Stimulated activated CD4-positive, alpha-beta T cell treated with anti-CD3 and anti-CD28 coated beads, Interleukin-2, amount 100 ng/mL, for 4 hours (primary cell): ENCODE results near the gene NUP85.
A peak's percentile ranks its signal among the peaks of the same experiment; 100 is the strongest.
"Not testable (repeated sequence)": the region's sequence is repeated elsewhere in the genome, so short reads cannot be mapped to it uniquely, and the experiment has no call there.

Experiments used
- DNase-seq: peaks from one replicate; pipeline ENCODE4 v3.0.0-alpha.2; 2020; ENCODE audit warnings: low read depth

The NUP85 gene

DNA sequence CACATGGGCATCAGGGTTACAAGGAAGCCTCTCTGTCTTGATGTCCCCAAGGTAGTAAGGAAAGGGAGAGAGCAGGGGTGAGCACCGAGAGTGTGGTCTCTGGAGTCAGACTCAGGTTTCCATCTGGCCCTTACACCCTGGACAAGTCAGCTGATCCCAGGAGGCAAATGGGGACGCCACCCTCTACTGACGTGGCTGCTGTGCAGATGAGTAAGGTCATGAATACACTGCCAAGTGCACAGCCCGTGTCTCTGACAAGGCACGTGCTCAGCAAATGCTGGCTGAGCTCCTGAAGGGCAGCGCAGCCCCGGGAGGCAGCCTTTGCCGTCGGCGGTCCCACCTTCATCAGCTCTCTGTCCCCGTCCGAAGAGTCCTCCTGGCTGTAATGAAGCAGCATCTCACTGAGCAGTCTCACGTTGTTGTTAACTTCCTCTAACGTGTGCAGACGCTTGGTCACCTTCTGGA lies 36.5 kb downstream of the NUP85 start:
- DNase-seq: no peak

DNA sequence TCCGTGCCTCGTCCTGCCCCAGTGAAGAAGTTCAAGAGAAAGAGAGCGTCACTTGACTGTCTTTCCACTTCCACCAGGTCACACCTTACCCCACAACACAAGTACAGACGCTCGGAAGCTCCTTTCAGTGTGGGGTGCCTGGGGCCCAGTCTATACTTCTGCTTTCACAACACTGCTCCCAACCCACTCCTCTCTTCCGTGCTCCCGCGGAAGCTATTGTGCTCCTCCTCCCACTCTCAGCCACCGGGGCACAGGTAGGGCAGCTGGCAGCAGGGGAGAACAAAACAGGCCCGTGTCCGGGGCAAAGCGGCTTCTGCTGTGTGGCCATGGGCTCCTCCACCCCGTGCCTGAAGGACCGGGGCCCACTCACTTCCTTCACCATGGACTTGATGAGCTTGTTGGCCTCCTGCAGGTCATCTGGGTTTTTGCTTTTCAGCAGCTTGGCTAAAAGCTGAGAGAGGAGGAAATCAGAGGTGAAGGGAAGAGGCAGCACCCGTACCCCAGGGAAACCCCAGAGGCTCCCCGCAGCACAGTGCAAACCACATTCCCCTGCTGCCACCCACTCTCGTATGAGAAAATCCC lies 37.1 kb downstream of the NUP85 start:
- DNase-seq: no peak

DNA sequence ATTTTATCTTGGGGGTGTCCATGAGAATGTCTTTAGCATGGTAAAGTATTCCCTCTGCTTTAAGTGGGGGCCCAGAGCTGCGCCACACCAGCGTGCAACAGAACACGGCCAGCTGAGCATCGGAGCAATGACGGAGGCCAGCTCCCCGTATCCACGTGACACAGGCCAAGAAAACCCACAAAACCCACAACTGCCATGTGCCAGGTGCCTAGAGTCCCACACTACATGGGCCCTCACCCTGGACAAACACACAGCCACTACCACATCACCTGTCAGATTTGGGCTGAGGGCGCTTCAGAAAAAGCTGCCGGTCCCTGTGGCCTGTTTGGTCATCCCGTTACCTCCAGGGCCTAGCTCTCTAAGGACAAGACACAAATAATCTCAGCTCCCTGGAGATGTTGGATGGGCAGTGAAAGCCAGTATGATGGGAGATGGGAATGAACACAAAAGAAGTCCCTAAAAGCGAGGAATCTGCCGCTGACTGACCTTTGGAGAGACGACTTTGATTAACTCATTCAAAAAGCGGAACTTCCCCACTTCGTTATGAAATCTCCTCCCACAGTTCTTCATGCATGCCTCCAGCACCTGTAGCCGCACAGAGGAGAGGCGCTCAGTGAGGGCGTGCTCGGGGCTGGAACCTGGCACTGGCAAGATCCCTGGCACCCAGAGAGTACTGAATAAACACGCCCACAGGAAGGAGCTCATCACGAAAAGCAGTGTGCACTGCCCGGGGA lies 38.8 kb downstream of the NUP85 start:
- no peak for DNase-seq

DNA sequence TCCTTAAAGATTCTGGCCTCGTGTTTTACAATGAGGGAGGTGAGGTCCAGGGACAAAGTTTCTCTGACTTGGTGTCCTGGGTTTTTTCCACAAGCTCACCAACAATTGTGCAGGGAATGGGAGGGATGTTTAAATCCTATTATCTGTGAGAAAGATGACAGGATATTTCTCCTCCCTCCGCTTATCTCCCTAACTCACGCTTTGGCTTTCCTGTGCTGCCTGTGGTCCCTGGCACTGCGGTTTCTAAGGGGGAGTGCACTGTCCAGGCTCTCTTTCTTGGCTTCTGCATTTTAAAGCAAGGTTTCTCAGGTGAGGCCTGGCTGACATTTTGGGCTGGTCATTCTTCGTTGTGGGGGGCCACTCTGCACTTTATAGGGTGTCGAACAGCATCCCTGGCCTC lies 39.5 kb downstream of the NUP85 start:
- no peak for DNase-seq

DNA sequence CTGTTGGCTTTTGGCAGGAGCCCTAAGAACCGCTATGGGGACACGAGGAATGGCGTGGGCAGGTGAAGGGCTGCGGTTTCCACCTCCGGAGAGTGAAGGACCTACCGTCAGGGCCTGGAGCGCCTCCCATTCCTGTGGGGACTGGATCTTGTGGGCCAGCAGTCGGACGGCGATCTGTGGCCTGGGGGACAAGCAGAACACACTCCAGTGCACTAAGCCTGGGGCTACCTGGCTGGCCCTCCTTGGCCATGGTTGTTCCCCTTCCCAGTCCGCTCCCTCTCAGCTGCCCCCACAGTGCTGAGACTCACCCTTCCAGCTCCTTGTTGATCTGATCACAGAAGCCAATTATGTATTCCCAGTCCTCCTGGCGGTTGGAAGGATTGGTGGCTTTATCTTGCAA lies 40.9 kb downstream of the NUP85 start:
- no peak for DNase-seq

DNA sequence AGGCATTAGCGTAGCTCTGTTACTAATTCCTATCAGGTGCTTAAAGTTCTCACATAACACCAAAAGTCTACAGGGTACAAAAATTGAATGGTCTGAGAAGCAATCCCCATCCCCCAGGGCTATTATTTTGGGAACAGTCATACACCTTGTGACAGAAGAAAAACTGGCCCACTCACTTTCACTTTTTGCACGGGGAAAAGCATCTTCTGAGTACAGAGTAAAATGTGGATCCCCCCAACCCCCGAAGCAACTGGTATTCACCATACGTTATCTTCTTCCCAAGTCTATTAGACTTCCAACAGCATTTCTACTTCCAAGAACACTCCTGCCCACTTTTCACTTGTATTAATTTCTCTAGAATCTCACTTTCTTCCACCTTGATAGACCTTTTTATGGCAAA lies 44.1 kb downstream of the NUP85 start:
- DNase-seq: no peak

DNA sequence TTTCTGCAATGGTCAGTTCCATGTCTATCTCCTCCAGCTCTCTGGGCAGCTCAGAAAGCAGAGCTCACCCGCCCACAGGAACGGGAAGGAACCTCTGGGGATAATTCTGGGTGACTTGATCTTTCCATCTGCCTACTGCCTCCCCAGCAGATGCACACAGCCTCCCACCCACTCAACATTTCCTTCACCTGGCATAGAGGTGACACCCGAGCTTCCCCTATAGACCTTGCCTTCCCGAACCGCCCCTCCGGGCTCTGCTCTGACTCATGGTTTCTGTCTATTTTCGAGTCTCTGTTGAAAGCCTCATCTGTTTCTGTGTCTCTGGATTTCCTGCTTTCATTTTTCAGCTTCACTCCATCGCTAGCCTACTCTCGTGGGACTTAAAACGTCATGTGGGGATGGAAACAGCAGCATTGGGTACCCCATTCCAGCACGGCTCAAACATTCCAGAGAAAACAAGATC lies 44.6 kb downstream of the NUP85 start:
- peak; percentile 88 for DNase-seq

DNA sequence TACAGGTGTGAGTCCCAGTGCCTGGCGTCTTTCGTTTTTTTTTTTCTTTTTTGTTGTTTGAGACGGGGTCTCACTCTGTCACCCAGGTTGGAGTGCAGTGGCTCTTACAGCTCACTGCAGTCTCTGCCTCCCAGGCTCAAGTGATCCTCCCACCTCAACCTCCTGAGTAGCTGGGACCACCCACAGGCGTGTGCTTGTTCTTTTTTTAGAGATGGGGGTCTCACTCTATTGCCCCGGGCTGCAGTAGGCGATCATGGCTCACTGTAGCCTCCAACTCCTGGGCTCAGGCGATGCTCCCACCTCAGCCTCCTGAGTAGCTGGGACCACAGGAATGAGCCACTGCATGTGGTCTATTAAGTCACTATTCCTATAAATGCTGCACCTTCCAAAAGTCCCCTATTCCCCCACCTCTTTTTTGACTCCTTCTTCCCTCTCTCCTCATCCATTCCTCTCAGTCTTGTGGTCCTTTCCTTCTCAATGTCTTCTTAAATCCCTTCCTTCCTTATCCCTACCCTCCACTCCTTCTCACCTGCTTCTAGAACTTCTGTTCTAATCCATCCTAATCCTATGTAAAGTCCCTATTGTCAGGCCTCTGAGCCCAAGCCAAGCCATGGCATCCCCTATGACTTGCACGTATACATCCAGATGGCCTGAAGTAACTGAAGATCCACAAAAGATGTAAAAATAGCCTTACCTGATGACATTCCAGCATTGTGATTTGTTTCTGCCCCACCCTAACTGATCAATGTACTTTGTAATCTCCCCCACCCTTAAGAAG lies 46.7 kb downstream of the NUP85 start:
- DNase-seq: no peak

DNA sequence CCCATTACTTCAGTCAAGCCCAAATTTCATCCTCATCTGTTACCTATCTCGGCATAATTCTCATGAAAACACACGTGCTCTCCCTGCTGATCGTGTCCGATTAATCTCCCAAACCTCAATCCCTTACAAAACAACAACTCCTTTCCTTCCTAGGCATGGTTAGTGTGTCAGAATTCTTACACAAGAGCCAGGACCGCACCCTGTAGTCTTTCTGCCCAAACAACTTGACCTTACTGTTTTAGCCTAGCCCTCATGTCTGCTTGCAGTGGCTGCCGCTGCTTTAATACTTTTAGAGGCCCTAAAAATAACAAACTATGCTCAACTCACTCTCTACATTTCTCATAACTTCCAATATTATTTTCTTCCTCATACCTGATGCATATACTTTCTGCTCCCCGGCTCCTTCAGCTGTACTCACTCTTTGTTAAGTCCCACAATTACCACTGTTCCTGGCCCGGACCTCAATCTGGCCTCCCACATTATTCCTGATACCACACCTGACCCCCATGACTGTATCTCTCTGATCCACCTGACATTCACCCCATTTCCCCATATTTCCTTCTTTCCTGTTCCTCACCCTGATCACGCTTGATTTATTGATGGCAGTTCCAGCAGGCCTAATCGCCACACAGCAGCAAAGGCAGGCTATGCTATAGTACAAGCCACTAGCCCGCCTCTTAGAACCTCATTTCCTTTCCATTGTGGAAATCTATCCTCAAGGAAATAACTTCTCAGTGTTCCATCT lies 50.6 kb downstream of the NUP85 start:
- DNase-seq: not testable (repeated sequence)

DNA sequence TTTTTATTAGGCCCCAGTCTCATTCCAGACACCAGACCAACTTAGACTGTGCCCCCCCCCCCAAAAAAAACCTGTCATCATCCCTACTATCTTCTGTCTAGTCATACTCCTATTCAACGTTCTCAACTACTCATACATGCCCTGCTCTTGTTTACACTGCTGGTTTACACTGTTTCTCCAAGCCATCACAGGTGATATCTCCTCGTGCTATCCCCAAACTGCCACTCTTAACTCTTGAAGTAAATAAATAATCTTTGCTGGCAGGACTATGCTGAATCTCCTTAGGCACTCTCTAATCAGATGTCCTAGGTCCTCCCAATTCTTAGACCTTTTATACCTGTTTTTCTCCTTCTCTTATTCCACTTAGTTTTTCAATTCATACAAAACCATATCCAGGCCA lies 51.7 kb downstream of the NUP85 start:
- not testable (repeated sequence) for DNase-seq

DNA sequence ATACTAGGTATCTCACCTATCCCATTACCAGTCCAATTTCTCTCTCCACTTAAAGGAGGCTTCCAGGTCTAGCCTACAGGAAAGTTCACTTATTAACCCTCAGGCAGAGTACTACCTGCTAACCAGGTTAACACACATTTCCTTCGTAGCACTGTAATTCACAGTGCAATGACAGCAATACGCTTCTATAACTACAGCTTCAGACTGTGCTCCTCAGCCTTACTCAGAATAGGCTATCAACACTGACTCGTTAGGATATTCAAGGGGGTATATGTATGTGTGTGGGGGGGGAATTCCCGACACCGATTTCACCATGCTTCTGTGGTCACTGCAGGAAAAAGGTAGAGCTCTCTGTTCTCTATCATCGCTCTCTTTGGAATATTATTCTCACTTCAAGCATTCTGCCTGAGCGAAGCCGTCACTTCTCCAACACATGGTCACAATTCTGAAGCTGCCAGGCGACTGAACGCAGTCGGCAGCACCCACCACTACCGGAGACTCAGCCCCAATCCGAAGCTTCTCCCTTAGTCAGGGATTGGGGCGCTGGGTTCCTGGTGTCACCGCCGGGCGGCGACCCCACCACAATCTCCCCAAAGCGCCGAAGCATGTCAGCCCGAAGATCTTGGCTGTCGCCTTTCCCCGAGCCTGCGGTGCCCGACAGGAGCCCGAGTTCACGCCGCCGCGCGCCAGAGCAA lies 55.3 kb downstream of the NUP85 start:
- DNase-seq: peak; percentile 60

DNA sequence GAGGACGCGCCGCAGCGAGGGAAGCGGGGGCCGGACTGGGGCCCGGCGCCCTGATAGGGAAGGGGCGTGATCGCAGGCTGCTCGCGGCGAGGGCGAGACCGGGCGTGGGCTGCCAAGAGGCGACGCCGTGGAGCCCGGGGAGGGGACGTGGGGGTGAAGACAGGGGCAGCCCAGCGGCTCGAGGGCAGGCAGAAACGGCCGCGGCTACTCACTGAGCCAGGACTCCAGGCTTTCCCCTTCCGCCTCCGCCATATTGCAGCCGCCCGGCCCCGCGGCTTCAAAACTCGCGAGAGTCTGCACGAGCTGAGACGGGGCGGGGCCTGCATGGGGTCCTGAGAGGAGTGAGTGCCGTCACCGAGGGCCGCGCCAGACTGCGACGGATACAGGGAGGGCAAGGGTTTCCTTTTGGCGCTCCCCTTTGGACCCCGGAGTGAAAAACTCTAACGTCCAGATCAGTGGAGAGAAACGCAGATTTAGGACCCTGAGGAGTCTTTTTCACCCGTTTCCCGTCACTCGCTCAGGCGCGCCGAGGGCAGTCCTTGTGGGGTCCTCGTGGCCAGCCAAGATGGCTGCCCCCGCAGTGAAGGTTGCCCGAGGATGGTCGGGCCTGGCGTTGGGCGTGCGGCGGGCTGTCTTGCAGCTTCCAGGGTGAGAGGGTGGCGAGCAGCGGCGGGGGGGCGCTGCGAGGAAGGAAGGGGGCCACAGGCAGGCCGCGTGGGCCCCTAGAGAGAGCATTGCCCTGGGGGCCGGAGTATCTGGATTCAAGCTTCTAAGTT lies 56.0 kb downstream of the NUP85 start, which contains the start of the genes GGA3 and MRPS7:
TSS of gene GGA3 (minus strand) at position 271 of the 776 bp plus-strand sequence. CDS start at position 252, 19 bp downstream.
TSS of gene MRPS7 (plus strand) at position 544 of the 776 bp plus-strand sequence. CDS start at position 566, 22 bp downstream.
- DNase-seq: peak; percentile 92

DNA sequence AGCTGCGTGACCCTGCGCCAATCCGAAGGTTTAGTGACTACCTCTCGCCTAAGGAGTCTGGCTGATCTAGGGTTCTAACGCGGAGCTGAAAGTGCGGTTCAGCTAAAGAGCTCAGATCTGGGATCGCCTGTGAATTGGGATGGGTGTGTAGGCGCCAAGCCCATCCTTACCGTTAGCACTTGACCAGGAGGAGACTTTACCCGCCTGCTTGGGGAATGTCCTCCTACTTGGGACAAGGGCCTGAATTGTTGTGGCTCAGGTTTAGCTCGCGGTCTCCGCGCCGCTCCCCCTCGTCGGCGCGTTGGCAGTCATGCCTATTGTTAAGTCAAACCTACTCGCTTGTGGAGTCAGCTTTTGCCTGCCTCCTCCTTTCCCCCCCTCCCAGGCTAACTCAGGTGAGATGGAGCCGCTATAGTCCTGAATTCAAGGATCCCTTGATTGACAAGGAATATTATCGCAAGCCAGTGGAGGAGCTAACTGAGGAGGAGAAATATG lies 56.7 kb downstream of the NUP85 start:
- DNase-seq: no peak

DNA sequence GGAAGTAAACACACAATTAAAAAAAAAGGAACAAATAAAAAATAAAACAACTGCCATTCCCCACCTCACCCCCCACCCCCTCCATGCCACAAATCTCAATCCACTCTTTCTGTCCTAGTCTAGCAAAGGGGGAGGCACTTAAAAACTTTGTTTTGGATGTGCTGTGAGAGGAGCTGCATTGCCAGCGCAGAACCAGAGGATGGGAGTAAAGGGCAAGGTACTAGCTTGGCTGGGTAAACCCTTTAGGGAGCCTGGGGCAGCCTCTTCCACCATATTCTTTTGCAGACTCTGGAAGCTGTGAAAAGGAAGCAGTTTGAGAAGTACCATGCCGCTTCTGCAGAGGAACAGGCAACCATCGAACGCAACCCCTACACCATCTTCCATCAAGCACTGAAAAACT lies 57.6 kb downstream of the NUP85 start:
- no peak for DNase-seq

DNA sequence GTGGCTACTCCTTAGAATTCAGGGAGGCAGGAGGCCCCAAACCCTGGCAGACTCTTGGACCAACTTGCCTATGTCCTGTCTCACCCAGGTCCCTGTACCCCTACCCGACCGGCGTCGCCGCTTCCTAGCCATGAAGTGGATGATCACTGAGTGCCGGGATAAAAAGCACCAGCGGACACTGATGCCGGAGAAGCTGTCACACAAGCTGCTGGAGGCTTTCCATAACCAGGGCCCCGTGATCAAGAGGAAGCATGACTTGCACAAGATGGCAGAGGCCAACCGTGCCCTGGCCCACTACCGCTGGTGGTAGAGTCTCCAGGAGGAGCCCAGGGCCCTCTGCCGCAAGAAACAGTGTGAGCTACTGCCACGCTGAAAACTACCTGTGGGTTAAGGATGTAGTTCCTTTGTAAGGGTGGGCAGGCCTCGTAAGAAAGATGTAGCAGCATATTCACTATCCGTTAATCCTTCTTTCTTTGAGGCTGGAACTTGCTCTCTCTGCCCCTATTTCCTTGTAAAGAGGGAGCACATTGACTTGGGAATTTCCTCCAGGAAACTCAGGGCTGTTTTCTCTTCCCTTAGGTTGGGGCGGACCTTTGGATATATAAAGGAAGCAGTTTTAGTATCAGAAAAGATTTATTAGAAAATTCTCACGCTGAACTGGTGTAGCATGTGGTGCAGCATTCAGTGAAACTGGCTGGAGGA lies 60.3 kb downstream of the NUP85 start:
- DNase-seq: no peak

DNA sequence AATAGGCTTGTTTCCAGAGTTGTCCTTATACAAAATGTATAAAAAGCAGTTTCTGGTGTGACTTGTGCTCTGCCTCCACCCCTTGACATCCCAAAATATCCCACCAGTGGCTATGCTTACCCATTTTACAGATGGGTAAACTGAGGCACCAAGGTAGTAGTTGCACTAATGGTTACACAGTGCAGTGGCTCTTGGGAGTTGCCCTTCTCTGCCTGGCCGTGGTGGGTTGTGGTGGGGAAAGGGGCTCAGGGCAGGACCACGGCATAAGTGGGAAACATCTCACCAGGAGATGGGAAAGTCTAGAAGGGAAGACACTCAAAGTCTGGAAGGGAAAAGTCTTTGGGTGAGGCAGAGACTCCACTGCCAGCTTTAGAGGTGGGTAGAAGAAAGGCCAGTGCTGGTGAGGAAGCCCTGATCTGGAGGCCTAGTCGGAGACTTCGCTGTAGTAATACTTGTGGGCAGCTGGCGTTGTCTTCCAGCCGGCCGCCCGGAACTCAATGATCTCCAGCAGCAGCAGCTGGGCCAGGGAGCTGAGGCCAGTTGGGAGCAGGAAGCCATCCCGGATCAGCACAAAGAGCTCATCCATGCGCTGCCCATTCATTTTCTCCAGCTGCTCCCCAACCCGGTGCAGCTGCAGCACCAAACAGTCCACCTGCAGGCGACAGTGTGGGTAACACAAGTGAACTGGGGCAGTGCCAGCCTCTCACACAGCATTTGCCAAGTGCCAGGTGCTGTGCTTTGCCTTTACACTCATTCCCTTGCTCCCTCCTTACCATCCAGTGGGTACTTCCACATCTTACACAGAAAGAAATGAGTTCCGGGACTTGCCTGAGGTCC lies 61.1 kb downstream of the NUP85 start:
- no peak for DNase-seq

DNA sequence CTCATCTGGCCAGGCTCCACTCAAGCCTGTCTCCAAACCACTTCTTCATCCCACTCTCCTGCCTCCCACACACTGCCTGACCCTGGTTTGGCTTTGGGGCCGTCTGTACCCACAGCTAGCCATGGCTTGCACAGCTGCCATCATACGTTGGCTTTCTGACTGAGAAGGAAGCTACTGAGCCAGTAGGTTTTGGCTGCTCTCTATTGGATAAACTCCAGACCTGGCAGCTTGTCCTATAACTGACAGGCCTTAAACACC lies 61.6 kb downstream of the NUP85 start:
- DNase-seq: no peak

DNA sequence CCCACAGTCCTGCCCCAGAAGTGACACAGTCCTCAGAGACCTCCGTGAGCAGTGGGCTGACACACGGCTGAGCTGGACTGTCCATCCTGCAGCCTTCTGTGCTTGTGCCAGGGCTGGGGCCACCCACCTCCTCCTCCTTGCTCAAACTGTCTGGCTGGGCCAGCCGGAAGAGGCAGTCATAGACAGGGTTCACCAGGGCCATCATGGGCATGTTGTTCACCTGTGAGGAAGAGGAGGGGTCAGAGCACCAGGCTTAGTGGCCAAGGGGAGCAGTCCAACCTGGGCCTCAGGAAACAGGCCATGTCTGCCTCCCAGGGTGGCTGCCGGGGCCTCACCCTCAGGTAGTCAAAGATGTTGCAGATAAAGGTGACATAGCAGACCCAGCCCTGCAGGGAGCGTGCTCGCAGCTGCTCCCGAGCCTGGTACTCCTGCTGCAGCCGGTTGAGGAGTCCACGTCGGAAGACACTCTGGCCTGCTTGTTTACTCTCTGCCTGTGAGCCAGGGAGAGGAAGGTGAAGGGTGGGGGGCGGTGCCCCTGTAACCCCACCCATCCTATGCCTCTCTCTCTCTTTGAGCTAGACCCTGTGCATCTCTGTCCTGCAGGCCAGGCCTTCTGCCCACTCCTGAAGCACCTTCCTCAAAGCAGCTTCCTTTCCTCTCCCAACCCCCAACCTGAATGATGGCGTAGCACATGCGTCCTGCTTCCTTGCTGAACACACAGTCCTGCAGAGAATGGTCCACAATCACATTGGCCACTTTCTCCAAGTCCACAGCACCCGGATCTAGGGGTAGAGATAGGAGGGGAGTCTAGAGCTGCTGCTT lies 62.1 kb downstream of the NUP85 start:
- no peak for DNase-seq
